ENCODE results near the gene ADK. TPM values are rescaled to one million over a fixed set of nuclear protein-coding genes. Genes with fewer than 3 reads are reported as not detected.

ADK gene
- total RNA-seq, 1 experiment from 2014 or later = 26.8 TPM

DNA sequence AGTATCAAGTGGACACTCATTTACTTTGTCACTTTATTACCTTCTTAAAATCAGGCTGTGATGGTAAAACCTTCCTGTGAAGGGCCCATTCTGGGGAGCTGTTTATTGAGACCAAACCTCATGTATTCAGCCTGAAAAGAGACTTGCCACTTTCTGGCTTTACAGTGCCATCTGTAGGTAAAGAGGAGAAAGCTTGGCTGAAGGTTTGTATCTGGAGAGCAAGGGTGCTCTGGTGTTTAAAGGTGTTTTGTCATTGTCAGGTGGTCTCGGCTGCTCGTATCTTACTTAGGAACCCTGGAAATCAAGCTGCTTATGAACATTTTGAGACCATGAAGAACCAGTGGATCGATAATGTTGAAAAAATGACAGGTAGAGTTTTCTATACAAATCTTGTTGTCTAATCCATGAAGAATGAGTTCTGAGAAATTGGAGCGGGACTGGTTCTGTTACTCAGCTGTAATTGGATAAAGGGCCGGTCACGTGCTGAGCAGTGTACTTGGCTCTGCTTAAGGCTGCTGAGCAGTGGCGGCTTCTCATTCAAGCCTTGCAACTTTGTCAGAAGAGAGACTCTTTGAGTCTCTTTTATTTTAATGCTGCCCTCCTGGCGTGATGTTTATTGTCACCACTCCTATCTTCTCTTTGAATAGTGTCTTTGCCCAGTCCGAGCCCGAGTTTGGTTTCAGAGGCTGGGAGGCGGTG, 47.3 kb upstream of the ADK start:
- Histone ChIP-seq H4K91ac (ENCODE audit: insufficient read length, low read depth, low read length) (no peak overlapping the region), H4K8ac (replicated peaks; ENCODE audit: insufficient read length, low read depth, low read length) (no peak overlapping the region), H2AFZ (ENCODE audit: low read length) (no peak overlapping the region), H3K14ac (ENCODE audit: insufficient read depth, low read length) (no peak overlapping the region), H3K9me3 (ENCODE audit: control insufficient read depth, low read depth, low read length) (no peaks in the 10 kb centered on the region), H2BK20ac (ENCODE audit: low read depth, low read length, poor library complexity, severe bottlenecking) (no peak overlapping the region), H3K27me3 (ENCODE audit: insufficient read depth, low read length) (no peaks in the 10 kb centered on the region), H2BK15ac (ENCODE audit: low read depth, low read length) (no peak overlapping the region), H3K23me2 (ENCODE audit: insufficient read length, low read depth, low read length, poor library complexity, severe bottlenecking) (no peaks in the 10 kb centered on the region), H3K79me2 (ENCODE audit: insufficient read depth, low read length) (0 out of 2 replicates have a peak, but pooled peaks cover 2% of the 10 kb centered on the region), H3K9ac (ENCODE audit: extremely low read depth, insufficient read length, low read length) (no peak overlapping the region), H2AK5ac (ENCODE audit: insufficient read length, low read length) (no peak overlapping the region), H2BK12ac (ENCODE audit: insufficient read length, low read depth, low read length) (no peak overlapping the region), H2BK5ac (ENCODE audit: insufficient read length, low read length) (no peak overlapping the region), H4K20me1 (ENCODE audit: control insufficient read depth, insufficient read depth, insufficient read length) (no peaks in the 10 kb centered on the region), H4K5ac (ENCODE audit: insufficient read length, low read depth, low read length) (no peak overlapping the region), H3T11ph (ENCODE audit: low read length) (no peak overlapping the region), H3K56ac (ENCODE audit: insufficient read length, low read depth, low read length) (no peak overlapping the region), H3K79me1 (ENCODE audit: insufficient read depth, low read depth, low read length, poor library complexity, severe bottlenecking) (peaks cover 3% of the 10 kb centered on the region), H2BK120ac (ENCODE audit: low read depth, low read length, poor library complexity, severe bottlenecking) (no peak overlapping the region), H3K4ac (ENCODE audit: low read depth, low read length) (no peak overlapping the region), H3K18ac (ENCODE audit: insufficient read length, low read depth, low read length) (no peak overlapping the region), H3K4me2 (ENCODE audit: insufficient read depth, insufficient read length, low read length) (no peak overlapping the region), H3K4me1 (ENCODE audit: insufficient read depth, low read length) (no peaks in the 10 kb centered on the region), H3K27ac (ENCODE audit: insufficient read length, low read depth, low read length) (no peak overlapping the region), H3K23ac (ENCODE audit: insufficient read length, low read depth, low read length) (no peak overlapping the region)
- WGBS (ENCODE audit: extremely low coverage, insufficient read length, low lambda C conversion rate) = no CpG with 5 or more reads among the region's 11 CpGs
- Mint-ChIP-seq H3K27me3 (ENCODE audit: low read depth) (no peaks in the 10 kb centered on the region), H3K9me3 (no peaks in the 10 kb centered on the region), H3K27ac (peak overlapping the region in 2 of 3 experiments; percentile 65 to 79; a peak in 3 of 7 replicates), H3K4me1 (no peaks in the 10 kb centered on the region), H3K4me3 (no peak overlapping the region), H3K36me3 (ENCODE audit: insufficient read depth in 1 of 3, low read depth in 3 of 3) (peaks cover 69 to 95% (median 90%) of the 10 kb centered on the region in 3 experiments; a peak in 6 of 7 replicates)
- TF ChIP-seq, protein P1, sequence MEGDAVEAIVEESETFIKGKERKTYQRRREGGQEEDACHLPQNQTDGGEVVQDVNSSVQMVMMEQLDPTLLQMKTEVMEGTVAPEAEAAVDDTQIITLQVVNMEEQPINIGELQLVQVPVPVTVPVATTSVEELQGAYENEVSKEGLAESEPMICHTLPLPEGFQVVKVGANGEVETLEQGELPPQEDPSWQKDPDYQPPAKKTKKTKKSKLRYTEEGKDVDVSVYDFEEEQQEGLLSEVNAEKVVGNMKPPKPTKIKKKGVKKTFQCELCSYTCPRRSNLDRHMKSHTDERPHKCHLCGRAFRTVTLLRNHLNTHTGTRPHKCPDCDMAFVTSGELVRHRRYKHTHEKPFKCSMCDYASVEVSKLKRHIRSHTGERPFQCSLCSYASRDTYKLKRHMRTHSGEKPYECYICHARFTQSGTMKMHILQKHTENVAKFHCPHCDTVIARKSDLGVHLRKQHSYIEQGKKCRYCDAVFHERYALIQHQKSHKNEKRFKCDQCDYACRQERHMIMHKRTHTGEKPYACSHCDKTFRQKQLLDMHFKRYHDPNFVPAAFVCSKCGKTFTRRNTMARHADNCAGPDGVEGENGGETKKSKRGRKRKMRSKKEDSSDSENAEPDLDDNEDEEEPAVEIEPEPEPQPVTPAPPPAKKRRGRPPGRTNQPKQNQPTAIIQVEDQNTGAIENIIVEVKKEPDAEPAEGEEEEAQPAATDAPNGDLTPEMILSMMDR (conservative IDR thresholded peaks at IDR 0.05) = peak; percentile 55
- DNase-seq = no peak
